Rectal smooth muscle tissue (tissue), 1 donor: ENCODE data around the gene CD180.

Experiments
- H3K27ac ChIP-seq: one replicate; pipeline ENCODE4 v1.7.0; 2013; ENCODE audit warnings: low read depth, low read length, inconsistent platforms
- H3K27me3 ChIP-seq: one replicate; pipeline ENCODE4 v1.7.0; 2013; ENCODE audit warnings: low read length; ENCODE audit not compliant: control insufficient read depth, insufficient read depth
- H3K36me3 ChIP-seq: one replicate; pipeline ENCODE4 v1.7.0; 2013; ENCODE audit warnings: low read length; ENCODE audit not compliant: control insufficient read depth, insufficient read depth
- H3K4me1 ChIP-seq: one replicate; pipeline ENCODE4 v1.7.0; 2013; ENCODE audit warnings: low read length; ENCODE audit not compliant: control insufficient read depth, insufficient read depth
- H3K4me3 ChIP-seq: one replicate; pipeline ENCODE4 v1.7.0; 2013; ENCODE audit warnings: low read length
- H3K9ac ChIP-seq: one replicate; pipeline ENCODE4 v1.7.0; 2013; ENCODE audit warnings: low read length

CD180 gene

DNA sequence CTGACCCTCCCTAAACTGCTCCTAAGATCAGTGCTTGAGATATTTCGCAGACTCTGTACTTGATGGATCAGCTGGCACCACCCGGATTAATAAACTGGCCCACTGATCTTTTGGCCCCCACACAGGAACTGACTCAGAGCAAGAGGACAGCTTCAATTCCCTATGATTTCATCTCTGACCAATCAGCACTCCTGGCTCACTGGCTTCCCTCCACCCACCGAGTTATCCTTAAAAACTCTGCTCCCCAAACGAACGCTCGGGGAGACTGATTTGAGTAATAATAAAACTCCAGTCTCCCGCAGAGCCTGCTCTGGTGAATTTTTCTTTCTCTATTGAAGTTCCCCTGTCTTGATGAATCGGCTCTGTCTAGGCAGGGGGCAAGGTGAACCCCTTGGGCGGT, 36.5 kb upstream of the CD180 start:
- H3K27ac ChIP-seq = no peak overlapping the region
- no peaks in the 10 kb centered on the region for H3K36me3 ChIP-seq
- H3K27me3 ChIP-seq = no peaks in the 10 kb centered on the region
- no peak overlapping the region for H3K9ac ChIP-seq
- no peak overlapping the region for H3K4me3 ChIP-seq
- peaks cover 22% of the 10 kb centered on the region for H3K4me1 ChIP-seq

DNA sequence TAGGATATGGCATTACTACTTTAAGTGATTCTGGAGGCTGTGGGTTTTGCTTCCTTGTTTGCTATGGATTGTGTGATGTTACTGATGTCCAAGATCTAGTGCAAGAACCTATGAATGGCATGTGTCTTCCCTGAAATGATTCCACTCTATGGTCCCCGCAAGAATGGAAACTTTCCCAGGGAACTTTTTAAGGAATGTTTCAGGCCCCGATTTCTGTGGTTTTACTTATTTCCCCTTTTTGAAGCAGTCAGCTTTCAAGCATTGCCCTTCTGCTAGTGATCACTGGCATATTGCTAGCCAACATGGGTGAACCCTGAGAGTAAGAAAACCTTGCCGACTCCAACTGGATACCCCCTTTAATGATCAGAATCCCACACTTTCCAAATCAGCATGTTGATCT, 26.6 kb upstream of the CD180 start:
- no peak overlapping the region for H3K4me3 ChIP-seq
- no peaks in the 10 kb centered on the region for H3K27me3 ChIP-seq
- no peak overlapping the region for H3K9ac ChIP-seq
- H3K4me1 ChIP-seq = no peaks in the 10 kb centered on the region
- no peaks in the 10 kb centered on the region for H3K36me3 ChIP-seq
- H3K27ac ChIP-seq = no peak overlapping the region

DNA sequence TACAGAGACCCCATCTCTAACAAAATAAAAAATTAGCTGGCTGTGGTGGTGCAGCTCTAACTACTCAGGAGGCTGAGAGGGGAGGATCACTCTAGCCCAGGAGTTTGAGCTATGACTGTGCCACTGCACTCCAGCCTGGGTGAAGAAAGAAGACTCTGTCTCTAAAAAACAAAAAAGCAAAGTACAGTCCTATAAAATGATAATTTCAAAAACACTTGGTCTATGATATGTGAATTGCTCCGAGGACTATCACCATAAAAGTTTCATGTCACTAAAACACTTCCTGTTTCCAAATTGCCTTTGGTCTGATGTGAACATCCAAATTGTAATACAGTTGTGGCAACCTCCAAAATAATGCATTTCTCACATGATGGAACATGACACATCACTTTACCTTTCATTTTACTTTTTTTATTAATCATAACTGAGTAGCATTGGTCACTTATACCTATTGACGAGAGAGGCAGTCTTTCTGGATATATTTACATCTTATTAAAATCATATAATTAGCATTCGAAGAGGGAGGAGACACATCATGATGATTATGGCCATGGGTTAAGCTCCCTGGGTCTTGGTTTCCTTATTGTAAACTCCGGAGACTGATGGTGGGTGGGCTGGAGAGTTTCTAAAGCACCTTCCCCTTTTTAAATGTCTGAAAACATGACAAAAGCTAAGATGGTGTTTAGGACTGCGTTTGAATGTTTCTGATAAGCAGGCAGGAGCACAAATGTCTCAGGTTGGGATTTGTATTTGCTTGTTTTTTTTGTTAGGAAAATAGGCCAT, 25.8 kb upstream of the CD180 start:
- H3K36me3 ChIP-seq = no peaks in the 10 kb centered on the region
- H3K4me3 ChIP-seq = no peak overlapping the region

GRCh38 chr5:67221487-67222242, 25.1 kb upstream of the CD180 start:
- Histone ChIP-seq H3K36me3 (no peaks in the 10 kb centered on the region), H3K4me3 (no peak overlapping the region), H3K27me3 (no peaks in the 10 kb centered on the region), H3K9ac (no peak overlapping the region), H3K4me1 (no peaks in the 10 kb centered on the region), H3K27ac (peak overlapping the region; percentile 30)

More for the DNA sequence above, 25.8 kb upstream of the CD180 start:
- H3K27me3 ChIP-seq = no peaks in the 10 kb centered on the region
- no peak overlapping the region for H3K9ac ChIP-seq
- no peaks in the 10 kb centered on the region for H3K4me1 ChIP-seq
- no peak overlapping the region for H3K27ac ChIP-seq

DNA sequence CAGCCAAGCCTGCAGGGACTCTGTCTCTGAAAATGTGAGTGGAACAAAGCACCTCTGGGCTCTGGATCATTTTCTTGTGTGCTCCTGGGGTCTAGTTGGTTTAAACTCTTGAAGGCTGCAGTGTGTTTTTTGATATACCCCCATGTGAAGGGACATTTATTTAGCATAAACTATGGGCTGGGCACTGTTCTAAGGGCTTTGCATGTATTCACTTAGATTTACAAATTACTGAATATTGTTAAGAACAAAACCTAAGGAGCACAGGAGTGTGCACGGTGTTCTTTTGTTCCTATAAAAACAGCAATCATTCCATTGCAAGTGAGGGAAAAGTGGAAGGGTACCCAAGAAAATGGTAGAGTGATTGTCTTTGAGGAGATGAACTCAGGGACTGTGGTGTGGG, 20.0 kb upstream of the CD180 start:
- H3K4me3 ChIP-seq = no peak overlapping the region
- no peak overlapping the region for H3K9ac ChIP-seq
- H3K4me1 ChIP-seq = no peaks in the 10 kb centered on the region
- H3K27me3 ChIP-seq = no peaks in the 10 kb centered on the region
- no peaks in the 10 kb centered on the region for H3K36me3 ChIP-seq
- no peak overlapping the region for H3K27ac ChIP-seq

GRCh38 chr5:67215519-67216471, 19.2 kb upstream of the CD180 start:
- Histone ChIP-seq H3K36me3 (no peaks in the 10 kb centered on the region), H3K27ac (no peak overlapping the region), H3K4me3 (peak overlapping the region; percentile 37), H3K4me1 (no peaks in the 10 kb centered on the region), H3K9ac (no peak overlapping the region), H3K27me3 (no peaks in the 10 kb centered on the region)

DNA sequence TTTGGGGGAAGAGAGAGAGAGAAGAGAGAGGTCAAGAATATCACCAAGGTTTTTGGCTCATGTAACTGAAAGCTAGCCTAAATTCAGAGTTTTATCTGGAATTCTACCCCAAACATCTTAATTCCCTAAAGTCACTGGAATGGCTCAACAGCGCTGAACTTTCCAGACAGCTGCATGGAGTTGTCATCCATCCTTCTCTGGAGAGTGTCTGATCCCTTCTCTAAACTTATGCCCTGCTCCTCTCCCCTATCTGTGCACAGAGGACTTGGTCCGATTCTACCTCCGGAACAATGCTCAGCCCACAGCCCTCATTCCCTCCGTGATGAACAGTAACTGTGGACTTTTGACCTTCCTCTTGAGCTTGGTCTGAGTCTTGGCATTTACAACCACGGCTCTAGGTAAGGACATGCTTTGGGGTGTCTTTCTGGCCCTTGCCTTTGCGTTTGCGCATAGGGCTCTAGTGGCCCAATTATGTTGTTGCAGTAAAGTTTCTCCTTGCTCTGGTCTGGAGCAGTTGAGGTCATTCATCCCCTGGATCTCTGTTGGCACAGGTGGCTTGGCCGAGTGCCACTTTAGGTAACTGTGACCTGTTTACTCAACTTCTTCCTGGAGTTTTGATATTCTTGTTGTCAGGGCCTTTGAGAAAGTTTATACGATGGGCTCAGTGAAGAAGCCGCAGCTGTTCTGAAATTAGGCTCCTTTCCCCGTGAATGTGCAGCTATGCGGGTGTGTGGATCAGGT, 18.3 kb upstream of the CD180 start:
- Histone ChIP-seq H3K27me3 (no peaks in the 10 kb centered on the region), H3K27ac (no peak overlapping the region), H3K9ac (no peak overlapping the region), H3K4me1 (no peaks in the 10 kb centered on the region), H3K4me3 (no peak overlapping the region), H3K36me3 (no peaks in the 10 kb centered on the region)

DNA sequence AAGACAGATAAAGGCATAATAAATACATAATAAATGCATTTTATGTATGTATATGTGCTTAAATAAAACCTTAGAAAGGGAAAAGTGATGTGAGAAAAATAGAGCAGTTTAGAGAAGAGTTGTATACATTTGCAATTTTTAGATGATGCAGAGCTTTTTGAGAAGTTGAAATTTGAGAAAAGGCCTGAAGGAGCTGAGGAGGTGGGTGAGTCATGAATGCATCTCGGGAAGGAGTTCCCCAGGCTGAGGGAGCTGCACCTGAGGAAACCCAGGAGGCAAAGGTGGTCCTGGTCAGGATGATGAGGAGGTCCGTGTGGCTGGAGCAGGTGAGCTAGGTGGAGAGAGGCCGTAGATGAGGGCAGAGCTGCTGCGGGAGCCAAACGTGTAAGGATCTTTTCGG, 17.4 kb upstream of the CD180 start:
- no peaks in the 10 kb centered on the region for H3K27me3 ChIP-seq
- H3K27ac ChIP-seq = no peak overlapping the region
- H3K36me3 ChIP-seq = no peaks in the 10 kb centered on the region
- no peak overlapping the region for H3K4me3 ChIP-seq
- H3K9ac ChIP-seq = no peak overlapping the region
- no peaks in the 10 kb centered on the region for H3K4me1 ChIP-seq

- no peak overlapping the region for H3K27ac ChIP-seq
- H3K4me3 ChIP-seq = no peak overlapping the region
Observed at GRCh38 chr5:67211926-67212325, 15.3 kb upstream of the CD180 start.

DNA sequence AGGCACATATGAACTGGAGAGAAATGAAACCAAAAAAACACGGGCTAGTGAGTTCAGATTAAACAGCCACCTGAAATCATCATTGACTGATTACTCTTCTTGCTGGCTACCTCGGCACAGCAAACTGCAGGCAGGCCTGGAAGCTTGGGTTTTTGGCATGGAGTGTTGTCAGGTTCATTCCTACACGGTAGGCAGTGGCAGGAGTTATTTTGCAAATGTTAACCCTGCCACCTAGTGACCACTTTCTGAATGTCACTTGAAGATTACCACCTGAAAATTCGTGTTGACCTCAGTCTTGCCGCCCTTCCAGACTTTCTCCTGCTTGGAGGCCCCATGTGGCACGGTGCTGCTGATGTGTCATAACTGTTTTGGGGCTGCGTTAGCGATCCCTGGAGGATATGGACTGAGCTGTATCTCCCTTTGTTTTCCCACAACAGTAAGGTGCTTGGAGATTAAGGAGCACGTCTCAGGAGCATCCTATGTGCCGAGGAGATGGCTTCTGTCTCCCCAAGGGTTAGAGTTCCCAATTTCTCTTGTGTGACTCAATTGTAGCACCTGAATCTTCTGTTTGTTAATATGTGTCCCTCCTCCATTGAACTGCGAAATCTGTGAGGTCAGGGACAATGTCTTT, 12.7 kb upstream of the CD180 start:
- Histone ChIP-seq H3K27me3 (no peaks in the 10 kb centered on the region), H3K9ac (no peak overlapping the region), H3K4me1 (no peaks in the 10 kb centered on the region), H3K4me3 (no peak overlapping the region), H3K27ac (no peak overlapping the region), H3K36me3 (no peaks in the 10 kb centered on the region)

More at GRCh38 chr5:67211926-67212325, 15.3 kb upstream of the CD180 start:
- no peaks in the 10 kb centered on the region for H3K36me3 ChIP-seq
- H3K9ac ChIP-seq = no peak overlapping the region
- no peaks in the 10 kb centered on the region for H3K27me3 ChIP-seq
- no peaks in the 10 kb centered on the region for H3K4me1 ChIP-seq

- Histone ChIP-seq H3K27ac (no peak overlapping the region), H3K27me3 (no peaks in the 10 kb centered on the region), H3K9ac (no peak overlapping the region), H3K4me3 (no peak overlapping the region), H3K36me3 (no peaks in the 10 kb centered on the region), H3K4me1 (no peaks in the 10 kb centered on the region)
Observed at GRCh38 chr5:67208403-67208802, 11.8 kb upstream of the CD180 start.
